Activated T-cell treated with anti-CD3 and anti-CD28 coated beads for 1 hour (primary cell): ENCODE measurements around the gene PYGB.
"Not testable (repeated sequence)": the region's sequence is repeated elsewhere in the genome, so short reads cannot be mapped to it uniquely, and the experiment has no call there.

Source experiments
- DNase-seq: peaks from one replicate; pipeline ENCODE4 v3.0.0-alpha.2; 2020; ENCODE audit warnings: low read depth

The PYGB gene

GRCh38 chr20:25314497-25315417 lies 66.9 kb downstream of the PYGB start:
- no peak for DNase-seq

GRCh38 chr20:25315418-25316210 lies 67.7 kb downstream of the PYGB start:
- no peak for DNase-seq

- no peak for DNase-seq
Measured at GRCh38 chr20:25316506-25317190, 68.8 kb downstream of the PYGB start.

GRCh38 chr20:25317351-25318075 lies 69.6 kb downstream of the PYGB start:
- DNase-seq = no peak

GRCh38 chr20:25318471-25319240 lies 70.8 kb downstream of the PYGB start:
- DNase-seq = no peak

- no peak for DNase-seq
Measured at GRCh38 chr20:25319241-25320034, 71.6 kb downstream of the PYGB start.

- no peak for DNase-seq
Measured at GRCh38 chr20:25320035-25320800, 72.3 kb downstream of the PYGB start.

GRCh38 chr20:25321262-25321831 lies 73.5 kb downstream of the PYGB start:
- DNase-seq = no peak

GRCh38 chr20:25321991-25322390 lies 74.1 kb downstream of the PYGB start:
- no peak for DNase-seq

GRCh38 chr20:25323496-25324246 lies 75.8 kb downstream of the PYGB start:
- DNase-seq = no peak

- no peak for DNase-seq
Measured at GRCh38 chr20:25324412-25324811, 76.5 kb downstream of the PYGB start.

- DNase-seq = no peak
Measured at GRCh38 chr20:25325073-25325472, 77.2 kb downstream of the PYGB start.

GRCh38 chr20:25325997-25326396 lies 78.1 kb downstream of the PYGB start:
- no peak for DNase-seq

- DNase-seq = no peak
Measured at GRCh38 chr20:25327521-25328235, 79.8 kb downstream of the PYGB start.

- DNase-seq = no peak
Measured at GRCh38 chr20:25328954-25329498, 81.1 kb downstream of the PYGB start.

GRCh38 chr20:25334972-25335371 lies 87.1 kb downstream of the PYGB start:
- DNase-seq = not testable (repeated sequence)
